A549 (cell line): ENCODE data around the gene SF1. TPM values are rescaled to one million over a fixed set of nuclear protein-coding genes. Genes with fewer than 3 reads are reported as not detected.
"Not testable (repeated sequence)": the region's sequence is repeated elsewhere in the genome, so short reads cannot be mapped to it uniquely, and the experiment has no call there.

ENCODE experiments used
- ATAC-seq, 2 experiments: fragments of 200-7000 bp in 1 of 2; fragments of >200 bp in 1 of 2; cut with Nextera tagmentation in 1 of 2; cut with Tn5 transposase in 1 of 2; 3 replicates each; pipeline versions ENCODE4 v1.8.0 to v1.9.1; 2018 to 2020; ENCODE audit warnings: mild to moderate bottlenecking in 1 of 2, moderate library complexity in 1 of 2
- CTCF ChIA-PET: fragments of 300-600 bp; sonication (Branson Sonifier 250); formaldehyde crosslinking; extraction: SDS; loops from one replicate; lab custom pipeline; 2021; ENCODE audit warnings: antibody characterized with exemption, inconsistent platforms; lab: Yijun Ruan, JAX
- POLR2A ChIA-PET: fragments of 350-600 bp; formaldehyde crosslinking; extraction: SDS; loops from one replicate; lab custom pipeline; 2021; ENCODE audit warnings: antibody characterized with exemption, inconsistent platforms; lab: Yijun Ruan, JAX
- DNase-seq, 2 experiments: peaks; one replicate each; pipeline versions ENCODE4 v3.0.0 to v3.0.0-alpha.2; 2011 to 2016; ENCODE audit warnings: low read depth in 1 of 2, low spot score in 1 of 2
- FAIRE-seq: peaks from 2 replicates; lab custom pipeline; 2011; peaks lifted over from hg19 to GRCh38; lab: Jason Lieb, UNC
- H3K27ac ChIP-seq, 2 experiments: fragments of >200 bp; sonication (Bioruptor Twin); formaldehyde crosslinking; 3 replicates each; pipeline ENCODE4 v1.5.1; 2016 to 2017
- H3K4me1 ChIP-seq: fragments of >200 bp; sonication (Bioruptor Twin); formaldehyde crosslinking; 3 replicates; pipeline ENCODE4 v1.6.1; 2016
- H3K4me2 ChIP-seq: fragments of >200 bp; sonication (Bioruptor Twin); formaldehyde crosslinking; 3 replicates; pipeline ENCODE4 v1.6.1; 2016
- H3K4me3 ChIP-seq: fragments of >200 bp; sonication (Bioruptor Twin); formaldehyde crosslinking; 3 replicates; pipeline ENCODE4 v1.5.1; 2016
- H3K9me3 ChIP-seq: fragments of >200 bp; sonication (Bioruptor Twin); formaldehyde crosslinking; 3 replicates; pipeline ENCODE4 v1.6.1; 2016
- CTCF ChIP-seq: fragments of >200 bp; sonication (Bioruptor Twin); formaldehyde crosslinking; IDR thresholded peaks from 3 replicates; pipeline ENCODE4 v1.5.1; 2016
- EHMT2 ChIP-seq: fragments of 200-600 bp; sonication (generic); IDR thresholded peaks from 2 replicates; pipeline ENCODE4 v1.6.1; 2016; ENCODE audit warnings: antibody characterized with exemption, low read depth, mild to moderate bottlenecking, moderate library complexity
- ESRRA ChIP-seq: fragments of 150-350 bp; IDR thresholded peaks from 2 replicates; pipeline ENCODE4 v1.6.1; 2014; ENCODE audit warnings: mild to moderate bottlenecking, low read length, borderline replicate concordance
- FOSB ChIP-seq: fragments of 250-450 bp; sonication (Bioruptor Pico); IDR thresholded peaks from 2 replicates; pipeline ENCODE4 v1.5.0; 2020; ENCODE audit warnings: mild to moderate bottlenecking, moderate library complexity
- HMGXB4 ChIP-seq: fragments of 250-450 bp; sonication (Bioruptor Pico); IDR thresholded peaks from 2 replicates; pipeline ENCODE4 v1.5.0; 2021; ENCODE audit warnings: mild to moderate bottlenecking, moderate library complexity, borderline replicate concordance
- JUNB ChIP-seq: fragments of >200 bp; sonication (Bioruptor Twin); formaldehyde crosslinking; IDR thresholded peaks from 2 replicates; pipeline ENCODE4 v1.6.1; 2016
- KDM1A ChIP-seq: fragments of 200-600 bp; sonication (generic); IDR thresholded peaks from 2 replicates; pipeline ENCODE4 v1.6.1; 2016; ENCODE audit warnings: low read depth, mild to moderate bottlenecking
- KDM5A ChIP-seq: fragments of 200-600 bp; sonication (generic); IDR thresholded peaks from 2 replicates; pipeline ENCODE4 v1.6.1; 2016; ENCODE audit warnings: antibody characterized with exemption, mild to moderate bottlenecking
- POLR2A ChIP-seq: IDR thresholded peaks from 2 replicates; pipeline ENCODE4 v1.6.1; 2012; ENCODE audit warnings: mild to moderate bottlenecking, low read length
- RARB ChIP-seq: fragments of 250-450 bp; sonication (Bioruptor Pico); IDR thresholded peaks from 2 replicates; pipeline ENCODE4 v1.8.0; 2021; ENCODE audit warnings: mild to moderate bottlenecking, moderate library complexity
- RCOR1 ChIP-seq: fragments of 150-350 bp; IDR thresholded peaks from 2 replicates; pipeline ENCODE4 v1.6.1; 2014; ENCODE audit warnings: antibody characterized with exemption, low read length, low read depth
- ZSCAN20 ChIP-seq: fragments of 250-450 bp; sonication (Bioruptor Pico); IDR thresholded peaks from 2 replicates; pipeline ENCODE4 v1.8.0; 2022; ENCODE audit warnings: mild to moderate bottlenecking, moderate library complexity
- WGBS: methylation state at CpG from one replicate; pipeline ENCODE4 v1.1.6; 2017; ENCODE audit errors: missing lambda C conversion rate; 5-methylcytosine and 5-hydroxymethylcytosine counted together
- polyA plus RNA-seq, 4 experiments: library from polyadenylated mRNA; depleted of rRNA in 3 of 4; stranded (reverse); fragments of >200 nt; fragmentation: RNase III in 1 of 4; extraction: RNeasy Plus Mini Kit Qiagen cat#74134 plus additional on column Dnase treatment in 1 of 4; gene quantifications; 2 replicates in 3 of 4; 3 replicates in 1 of 4; pipeline ENCODE4 v1.2.3, GENCODE V29; 2011 to 2017
- TF ChIP-seq, protein P1 (sequence below): IDR thresholded peaks from 2 replicates; pipeline ENCODE4 v1.6.1; 2012; ENCODE audit warnings: low read depth, borderline replicate concordance

The SF1 gene
- polyA plus RNA-seq, 2 of the 4 experiments (the other 2 are of a cell fraction), result 104 to 310 TPM

GRCh38 chr11:64815433-64815832 lies 37.1 kb upstream of the SF1 start:
- POLR2A ChIA-PET, ATAC-seq: not testable (repeated sequence)

GRCh38 chr11:64814712-64815187 lies 36.4 kb upstream of the SF1 start:
- no peaks in the 10 kb centered on the region for H3K9me3 ChIP-seq
- ChIA-PET POLR2A (no interaction called here), CTCF (interaction anchor here (0.8 to 1.2 kb wide), 4 partner anchors 10 to 101 kb away, joined by 3 to 4 read pairs (median 3); no protein-coding TSS in a partner anchor)
- H3K27ac ChIP-seq, result no peak overlapping the region
- peaks cover 3% of the 10 kb centered on the region; the same call in 1 of the 3 replicates for H3K4me1 ChIP-seq
- FAIRE-seq (no peak), DNase-seq (no peak), ATAC-seq (no peak)
- TF ChIP-seq KDM5A, result no peak
- no peak for TF ChIP-seq KDM1A
- TF ChIP-seq POLR2A, result no peak
- TF ChIP-seq ZSCAN20, result no peak
- TF ChIP-seq EHMT2, result no peak
- no peak for TF ChIP-seq CTCF
- TF ChIP-seq ESRRA, result no peak
- TF ChIP-seq RCOR1, result no peak
- TF ChIP-seq, protein P1, sequence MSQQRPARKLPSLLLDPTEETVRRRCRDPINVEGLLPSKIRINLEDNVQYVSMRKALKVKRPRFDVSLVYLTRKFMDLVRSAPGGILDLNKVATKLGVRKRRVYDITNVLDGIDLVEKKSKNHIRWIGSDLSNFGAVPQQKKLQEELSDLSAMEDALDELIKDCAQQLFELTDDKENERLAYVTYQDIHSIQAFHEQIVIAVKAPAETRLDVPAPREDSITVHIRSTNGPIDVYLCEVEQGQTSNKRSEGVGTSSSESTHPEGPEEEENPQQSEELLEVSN, result no peak
- TF ChIP-seq JUNB, result no peak
- no peak for TF ChIP-seq FOSB
- TF ChIP-seq RARB (CRISPR knock-in tag), result no peak
- 57% methylated on average over 7 of the region's 7 CpGs for WGBS
- H3K4me3 ChIP-seq, result no peak overlapping the region
- no peak overlapping the region for H3K4me2 ChIP-seq

More at GRCh38 chr11:64815433-64815832, 37.1 kb upstream of the SF1 start:
- not testable (repeated sequence) for FAIRE-seq, H3K4me1 ChIP-seq, DNase-seq, H3K27ac ChIP-seq, H3K4me2 ChIP-seq, H3K4me3 ChIP-seq, H3K9me3 ChIP-seq
- CTCF ChIA-PET, result interaction anchor here (1.0 to 1.2 kb wide), 3 partner anchors 9 to 16 kb away, joined by 3 read pairs; no protein-coding TSS in a partner anchor
- whole genome bisulfite sequencing, result 62% methylated on average over 5 of the region's 5 CpGs

GRCh38 chr11:64813826-64814225 lies 35.5 kb upstream of the SF1 start:
- Histone ChIP-seq H3K4me2 (no peak overlapping the region), H3K4me1 (peaks cover 9% of the 10 kb centered on the region; the same call in 2 of the 3 replicates), H3K9me3 (no peaks in the 10 kb centered on the region), H3K4me3 (no peak overlapping the region), H3K27ac (no peak overlapping the region)
- no peak for FAIRE-seq
- ATAC-seq, result no peak
- CTCF ChIA-PET, result interaction anchor here (0.6 to 1.5 kb wide), 4 partner anchors 11 to 1089 kb away, joined by 3 to 5 read pairs (median 4); no protein-coding TSS in a partner anchor
- WGBS, result 76% methylated on average over 5 of the region's 5 CpGs
- TF ChIP-seq POLR2A, result no peak
- TF ChIP-seq CTCF, result no peak
- TF ChIP-seq HMGXB4 (CRISPR knock-in tag), result no peak
- POLR2A ChIA-PET, result no interaction called here
- no peak for DNase-seq
